ENCODE data around the gene POU5F1. TPM values are rescaled to one million over a fixed set of nuclear protein-coding genes. Genes with fewer than 3 reads are reported as not detected.
A peak's percentile ranks its signal among the peaks of the same experiment; 100 is the strongest.
"Not testable (repeated sequence)": the region's sequence is repeated elsewhere in the genome, so short reads cannot be mapped to it uniquely, and the experiment has no call there.

Gene POU5F1
- total RNA-seq, 4 donors from 2014 or later = 0.67 to 2.8 (median 1.8) TPM; not detected in 1

DNA sequence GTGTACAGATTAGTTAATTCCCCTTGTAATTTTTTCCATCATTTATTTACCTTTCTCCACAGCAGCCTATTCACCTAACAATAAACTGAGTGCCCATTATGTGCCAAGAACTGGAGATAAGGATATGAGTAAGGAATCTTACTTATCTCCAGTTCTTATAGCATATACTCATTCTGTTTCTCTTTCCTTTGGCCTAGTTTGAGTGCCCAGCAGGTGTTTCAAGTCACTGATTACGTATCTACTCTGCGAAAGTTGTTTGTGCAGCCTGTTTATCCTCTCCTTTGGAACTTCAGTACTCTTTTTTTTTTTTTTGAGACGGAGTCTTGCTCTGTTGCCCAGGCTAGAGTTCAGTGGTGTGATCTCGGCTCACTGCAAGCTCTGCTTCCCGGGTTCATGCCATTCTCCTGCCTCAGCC, 17.3 kb upstream of the POU5F1 start:
- Histone ChIP-seq H3K36me3 (no peaks in the 10 kb centered on the region), H3K27me3 (no peaks in the 10 kb centered on the region), H3K27ac (no peak overlapping the region), H3K4me3 (no peak overlapping the region), H3K9me3 (no peaks in the 10 kb centered on the region), H3K4me1 (no peaks in the 10 kb centered on the region)
- intact Hi-C loops (cut with DNase I; ENCODE audit: low total_unique reads) = no loop called here
- DNase-seq = no peak
- TF ChIP-seq, protein P1, sequence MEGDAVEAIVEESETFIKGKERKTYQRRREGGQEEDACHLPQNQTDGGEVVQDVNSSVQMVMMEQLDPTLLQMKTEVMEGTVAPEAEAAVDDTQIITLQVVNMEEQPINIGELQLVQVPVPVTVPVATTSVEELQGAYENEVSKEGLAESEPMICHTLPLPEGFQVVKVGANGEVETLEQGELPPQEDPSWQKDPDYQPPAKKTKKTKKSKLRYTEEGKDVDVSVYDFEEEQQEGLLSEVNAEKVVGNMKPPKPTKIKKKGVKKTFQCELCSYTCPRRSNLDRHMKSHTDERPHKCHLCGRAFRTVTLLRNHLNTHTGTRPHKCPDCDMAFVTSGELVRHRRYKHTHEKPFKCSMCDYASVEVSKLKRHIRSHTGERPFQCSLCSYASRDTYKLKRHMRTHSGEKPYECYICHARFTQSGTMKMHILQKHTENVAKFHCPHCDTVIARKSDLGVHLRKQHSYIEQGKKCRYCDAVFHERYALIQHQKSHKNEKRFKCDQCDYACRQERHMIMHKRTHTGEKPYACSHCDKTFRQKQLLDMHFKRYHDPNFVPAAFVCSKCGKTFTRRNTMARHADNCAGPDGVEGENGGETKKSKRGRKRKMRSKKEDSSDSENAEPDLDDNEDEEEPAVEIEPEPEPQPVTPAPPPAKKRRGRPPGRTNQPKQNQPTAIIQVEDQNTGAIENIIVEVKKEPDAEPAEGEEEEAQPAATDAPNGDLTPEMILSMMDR (IDR thresholded peaks at IDR 0.05) = no peak
- no peak for TF ChIP-seq POLR2A (IDR thresholded peaks at IDR 0.05)

DNA sequence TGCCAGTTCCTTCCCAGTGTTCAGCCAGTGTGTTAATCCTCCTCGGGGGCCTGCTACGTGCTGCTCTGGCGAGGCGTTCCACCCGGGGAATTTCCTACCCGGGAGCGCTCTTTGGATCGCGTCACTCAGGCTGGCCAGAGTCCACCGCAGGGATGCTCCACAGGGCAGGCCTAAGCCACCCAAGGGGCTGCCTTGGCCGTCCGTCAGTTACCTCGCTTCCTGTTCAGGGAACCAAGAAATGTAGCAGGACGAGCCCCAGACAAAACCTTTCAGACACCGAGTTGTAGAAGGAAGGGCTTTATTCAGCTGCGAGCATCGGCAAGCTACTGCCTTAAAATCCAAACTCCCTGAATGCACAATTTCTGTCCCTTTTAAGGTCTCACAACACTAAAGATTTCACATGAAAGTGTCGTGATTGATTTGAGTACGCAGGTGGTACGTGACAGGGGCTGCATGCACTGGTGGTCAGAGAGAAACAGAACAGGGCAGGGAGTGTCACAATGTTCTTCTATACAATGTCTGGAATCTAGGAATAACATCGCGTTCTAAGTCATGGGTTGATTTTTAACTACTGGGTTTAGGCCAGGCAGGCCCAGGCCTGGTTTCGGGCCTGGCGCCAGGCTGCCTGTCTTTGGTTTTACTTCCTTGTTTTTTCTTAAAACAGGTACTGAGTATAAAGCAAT, 15.7 kb upstream of the POU5F1 start:
- Histone ChIP-seq H3K9me3 (no peaks in the 10 kb centered on the region), H3K4me1 (no peaks in the 10 kb centered on the region), H3K4me3 (no peak overlapping the region), H3K27ac (peak overlapping the region; percentile 37 to 53), H3K27me3 (no peaks in the 10 kb centered on the region), H3K36me3 (no peaks in the 10 kb centered on the region)
- intact Hi-C loops (cut with DNase I; ENCODE audit: low total_unique reads) = no loop called here
- TF ChIP-seq, protein P1 (IDR thresholded peaks at IDR 0.05) = no peak
- no peak for TF ChIP-seq POLR2A (IDR thresholded peaks at IDR 0.05)
- DNase-seq = peak in 1 of 2 donors; percentile 41

DNA sequence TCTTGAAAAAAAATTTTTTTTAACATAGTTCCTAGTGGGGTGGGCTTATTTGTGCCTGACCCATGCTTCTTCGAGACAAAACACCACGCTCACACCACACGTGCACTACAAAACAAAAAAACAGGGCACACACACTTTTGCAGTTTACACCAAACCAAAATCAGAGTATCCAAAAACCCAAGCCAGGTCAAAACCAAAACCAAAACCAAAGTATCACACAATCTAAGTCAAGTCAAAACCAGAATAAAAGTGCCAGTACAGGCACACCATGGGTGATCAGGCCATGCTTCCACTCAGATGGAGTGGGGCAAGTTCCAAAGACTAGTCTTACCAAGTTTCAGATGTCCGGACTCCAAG, 15.2 kb upstream of the POU5F1 start:
- intact Hi-C loops (cut with DNase I; ENCODE audit: low total_unique reads); H3K4me1 ChIP-seq; H3K4me3 ChIP-seq; H3K27me3 ChIP-seq; DNase-seq; H3K9me3 ChIP-seq; H3K36me3 ChIP-seq: not testable (repeated sequence)
- peak overlapping the region; percentile 37 to 53 for H3K27ac ChIP-seq

DNA sequence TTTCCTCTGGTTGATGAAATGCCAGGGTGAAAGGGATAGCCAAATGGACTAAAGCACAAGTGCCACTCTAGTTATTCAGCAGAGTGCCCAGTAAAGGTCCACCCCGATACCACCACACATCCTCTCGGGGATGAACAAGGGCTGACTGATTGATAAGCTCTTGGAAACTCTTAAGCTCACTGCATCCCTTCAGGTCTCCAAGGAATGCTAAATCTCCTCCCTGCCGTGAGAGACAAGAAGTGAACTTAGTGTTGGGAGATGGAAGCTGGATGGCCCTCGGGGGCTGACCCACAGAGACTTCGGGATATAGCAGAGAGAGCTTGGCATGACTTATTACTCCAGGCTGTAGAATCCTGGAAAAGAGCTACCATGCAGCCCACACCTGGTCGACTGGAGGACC, 13.4 kb upstream of the POU5F1 start:
- intact Hi-C loops (cut with DNase I; ENCODE audit: low total_unique reads); H3K4me1 ChIP-seq; DNase-seq; H3K27me3 ChIP-seq; H3K9me3 ChIP-seq; H3K27ac ChIP-seq; H3K4me3 ChIP-seq; H3K36me3 ChIP-seq: not testable (repeated sequence)

DNA sequence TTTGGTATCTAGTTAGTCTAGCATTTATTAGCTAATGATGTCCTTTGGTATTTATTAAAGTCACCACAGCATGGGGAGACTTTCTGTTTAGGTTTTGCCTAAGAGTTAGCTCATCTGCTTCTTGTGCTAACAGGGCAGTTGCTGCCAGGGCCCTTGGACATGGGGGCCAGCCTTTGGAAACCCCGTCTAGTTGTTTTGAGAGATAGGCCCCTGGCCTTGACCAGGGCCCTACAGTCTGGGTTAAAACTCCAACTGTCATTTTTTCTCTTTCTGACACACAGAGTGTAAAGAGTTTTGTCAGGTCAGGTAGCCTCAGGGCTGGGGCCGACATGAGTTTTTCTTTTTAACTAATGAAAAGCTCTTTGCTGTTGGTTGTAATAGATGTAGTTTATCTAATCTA, 12.8 kb upstream of the POU5F1 start:
- H3K27ac ChIP-seq; intact Hi-C loops (cut with DNase I; ENCODE audit: low total_unique reads); DNase-seq: not testable (repeated sequence)

DNA sequence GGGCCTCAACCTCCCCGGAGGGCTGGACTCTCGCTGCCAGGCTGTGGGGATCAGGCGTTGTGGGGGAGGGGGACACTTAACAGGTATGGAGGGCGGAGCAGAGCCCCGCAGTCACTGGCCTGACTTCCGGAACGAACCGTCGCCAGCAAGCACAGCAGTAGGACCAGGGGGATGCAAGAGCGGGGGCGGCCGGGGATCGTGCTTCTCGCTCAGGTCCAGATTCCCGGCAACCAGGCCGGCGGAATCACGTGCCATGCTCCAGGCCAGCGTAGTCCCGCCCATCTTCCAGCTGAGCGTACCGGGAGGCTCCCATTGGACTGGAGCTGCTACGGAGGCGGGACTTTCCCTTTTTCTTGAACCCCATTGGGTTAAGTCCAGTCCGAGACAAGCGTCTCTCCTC, 10.0 kb upstream of the POU5F1 start:
- intact Hi-C loops (cut with DNase I; ENCODE audit: low total_unique reads) = no loop called here
- Histone ChIP-seq H3K4me1 (no peaks in the 10 kb centered on the region), H3K36me3 (no peaks in the 10 kb centered on the region), H3K9me3 (no peaks in the 10 kb centered on the region), H3K4me3 (peak overlapping the region in 1 of 2 donors; percentile 6), H3K27me3 (no peaks in the 10 kb centered on the region), H3K27ac (no peak overlapping the region)
- peak; percentile 33 to 66 for DNase-seq
- no peak for TF ChIP-seq POLR2A (IDR thresholded peaks at IDR 0.05)
- TF ChIP-seq, protein P1 (IDR thresholded peaks at IDR 0.05) = no peak

More for the DNA sequence above, 12.8 kb upstream of the POU5F1 start:
- not testable (repeated sequence) for H3K27me3 ChIP-seq, H3K9me3 ChIP-seq, H3K4me1 ChIP-seq, H3K4me3 ChIP-seq, H3K36me3 ChIP-seq

DNA sequence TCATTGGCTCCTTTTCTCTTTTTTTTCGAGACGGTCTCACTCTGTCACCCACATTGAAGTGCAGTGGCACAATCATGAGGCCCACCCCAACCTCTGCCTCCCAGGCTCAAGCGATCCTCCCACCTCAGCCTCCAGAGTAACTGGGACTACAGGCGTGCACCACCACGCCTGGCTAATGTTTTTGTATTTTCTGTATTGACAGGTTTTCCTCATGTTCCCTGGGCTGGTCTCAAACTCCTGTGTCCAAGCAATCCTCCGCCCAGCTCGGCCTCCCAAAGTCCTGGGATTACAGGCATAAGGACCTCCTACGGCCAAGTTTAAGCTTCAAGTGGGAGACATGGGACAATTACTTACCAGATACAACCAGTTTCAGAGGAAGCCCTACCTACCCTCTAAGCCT, 9.4 kb upstream of the POU5F1 start:
- intact Hi-C loops (cut with DNase I; ENCODE audit: low total_unique reads) = no loop called here
- no peak for TF ChIP-seq POLR2A (IDR thresholded peaks at IDR 0.05)
- TF ChIP-seq, protein P1 (IDR thresholded peaks at IDR 0.05) = no peak
- Histone ChIP-seq H3K27ac (no peak overlapping the region), H3K27me3 (no peaks in the 10 kb centered on the region), H3K4me3 (no peak overlapping the region), H3K36me3 (no peaks in the 10 kb centered on the region), H3K9me3 (no peaks in the 10 kb centered on the region), H3K4me1 (no peaks in the 10 kb centered on the region)
- no peak for DNase-seq

Measured in uterus (tissue), 4 donors.